Brain microvascular endothelial cell (primary cell): ENCODE measurements around the gene COASY.
A peak's percentile ranks its signal among the peaks of the same experiment; 100 is the strongest.

Source experiments
- DNase-seq: peaks from one replicate; pipeline ENCODE4 v3.0.0-alpha.2; 2020
- H3K27ac ChIP-seq: fragments of 250-450 bp; sonication (Bioruptor Pico); 2 replicates; pipeline ENCODE4 v1.5.1; 2020; ENCODE audit warnings: mild to moderate bottlenecking, moderate library complexity
- H3K27me3 ChIP-seq: fragments of 250-450 bp; sonication (Bioruptor Pico); replicated peaks from 2 replicates; pipeline ENCODE4 v1.5.1; 2020; ENCODE audit warnings: mild to moderate bottlenecking
- H3K36me3 ChIP-seq: fragments of 250-450 bp; sonication (Bioruptor Pico); replicated peaks from 2 replicates; pipeline ENCODE4 v1.5.1; 2020; ENCODE audit warnings: mild to moderate bottlenecking
- H3K4me3 ChIP-seq: 2 replicates; pipeline ENCODE4 v1.5.1; 2011; ENCODE audit warnings: low read depth, mild to moderate bottlenecking, control low read depth, low read length, moderate library complexity
- CTCF ChIP-seq: IDR thresholded peaks from 2 replicates; pipeline ENCODE4 v1.5.1; 2011; ENCODE audit warnings: low read depth, mild to moderate bottlenecking, moderate library complexity, low read length, control low read depth, inconsistent platforms; ENCODE audit errors: missing control alignments
- in situ Hi-C: cut with HindIII; loops from 2 replicates; pipeline ENCODE4 v1.10.0; 2017; ENCODE audit warnings: low sequenced_read_pairs, low pct_ligation_motif_present

Gene COASY

GRCh38 chr17:42561897-42562387 is at the start of gene COASY:
Gene COASY (plus strand): TSS chr17:42562148. CDS start chr17:42562623, 475 bp downstream.
- Histone ChIP-seq H3K27me3 (no peaks in the 10 kb centered on the region), H3K4me3 (peak within 1 kb of the TSS; percentile 87), H3K27ac (peak within 1 kb of the TSS; percentile 81), H3K36me3 (peaks cover 21% of the 10 kb centered on the region)
- DNase-seq: peak; percentile 96
- no peak for TF ChIP-seq CTCF
- in situ Hi-C loops: no loop called here

GRCh38 chr17:42512246-42512645 is 49.7 kb upstream of the COASY start:
- DNase-seq: no peak
- no peak for TF ChIP-seq CTCF
- peaks cover 23% of the 10 kb centered on the region for H3K36me3 ChIP-seq
- no peak overlapping the region for H3K4me3 ChIP-seq
- H3K27me3 ChIP-seq: no peaks in the 10 kb centered on the region
- in situ Hi-C loops: loop anchor here (25.0 kb wide), 1 partner anchor 200 kb away; no protein-coding TSS in a partner anchor
- H3K27ac ChIP-seq: no peak overlapping the region

GRCh38 chr17:42512733-42513251 is 49.2 kb upstream of the COASY start:
- no peak for DNase-seq
- in situ Hi-C loops: loop anchor here (25.0 kb wide), 1 partner anchor 200 kb away; no protein-coding TSS in a partner anchor
- Histone ChIP-seq H3K36me3 (peaks cover 23% of the 10 kb centered on the region), H3K27me3 (no peaks in the 10 kb centered on the region), H3K27ac (no peak overlapping the region), H3K4me3 (no peak overlapping the region)
- TF ChIP-seq CTCF: no peak

GRCh38 chr17:42513686-42514085 is 48.3 kb upstream of the COASY start:
- in situ Hi-C loops: loop anchor here (25.0 kb wide), 1 partner anchor 201 kb away; no protein-coding TSS in a partner anchor
- Histone ChIP-seq H3K27me3 (no peaks in the 10 kb centered on the region), H3K4me3 (no peak overlapping the region), H3K27ac (no peak overlapping the region), H3K36me3 (peaks cover 16% of the 10 kb centered on the region)
- TF ChIP-seq CTCF: no peak
- DNase-seq: no peak

- TF ChIP-seq CTCF: no peak
- no peak for DNase-seq
- H3K27ac ChIP-seq: no peak overlapping the region
- H3K27me3 ChIP-seq: no peaks in the 10 kb centered on the region
- H3K36me3 ChIP-seq: peaks cover 10% of the 10 kb centered on the region
- in situ Hi-C loops: loop anchor here (25.0 kb wide), 1 partner anchor 202 kb away; no protein-coding TSS in a partner anchor
- H3K4me3 ChIP-seq: no peak overlapping the region
These were observed 47.7 kb upstream of the COASY start for GRCh38 chr17:42514279-42514678.
